ENCODE data around the gene SMIM10L1.

DNA sequence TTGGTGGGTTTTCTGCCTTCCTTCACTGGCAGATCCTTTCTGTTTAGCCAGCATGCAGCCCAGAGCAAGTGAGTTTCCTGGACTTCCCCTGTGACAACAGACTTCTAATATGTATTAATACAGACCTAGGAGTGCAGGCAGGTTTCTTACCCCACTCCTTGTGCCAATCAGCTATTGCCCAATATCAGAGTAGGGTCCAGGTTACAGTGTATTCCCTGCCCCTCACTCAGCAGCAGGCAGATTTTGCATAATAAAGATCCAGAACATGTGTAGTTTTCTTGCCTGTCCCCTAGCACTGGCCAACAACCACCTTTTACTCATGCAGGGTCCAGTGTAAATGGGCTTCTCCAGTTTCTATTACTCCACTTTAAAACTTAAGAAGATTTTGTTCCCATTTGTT, 4.7 kb upstream of the SMIM10L1 start:
- TF ChIP-seq, protein P1, sequence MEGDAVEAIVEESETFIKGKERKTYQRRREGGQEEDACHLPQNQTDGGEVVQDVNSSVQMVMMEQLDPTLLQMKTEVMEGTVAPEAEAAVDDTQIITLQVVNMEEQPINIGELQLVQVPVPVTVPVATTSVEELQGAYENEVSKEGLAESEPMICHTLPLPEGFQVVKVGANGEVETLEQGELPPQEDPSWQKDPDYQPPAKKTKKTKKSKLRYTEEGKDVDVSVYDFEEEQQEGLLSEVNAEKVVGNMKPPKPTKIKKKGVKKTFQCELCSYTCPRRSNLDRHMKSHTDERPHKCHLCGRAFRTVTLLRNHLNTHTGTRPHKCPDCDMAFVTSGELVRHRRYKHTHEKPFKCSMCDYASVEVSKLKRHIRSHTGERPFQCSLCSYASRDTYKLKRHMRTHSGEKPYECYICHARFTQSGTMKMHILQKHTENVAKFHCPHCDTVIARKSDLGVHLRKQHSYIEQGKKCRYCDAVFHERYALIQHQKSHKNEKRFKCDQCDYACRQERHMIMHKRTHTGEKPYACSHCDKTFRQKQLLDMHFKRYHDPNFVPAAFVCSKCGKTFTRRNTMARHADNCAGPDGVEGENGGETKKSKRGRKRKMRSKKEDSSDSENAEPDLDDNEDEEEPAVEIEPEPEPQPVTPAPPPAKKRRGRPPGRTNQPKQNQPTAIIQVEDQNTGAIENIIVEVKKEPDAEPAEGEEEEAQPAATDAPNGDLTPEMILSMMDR (IDR thresholded peaks at IDR 0.05) = no peak
- TF ChIP-seq POLR2A (IDR thresholded peaks at IDR 0.05) = no peak
